ENCODE data around the gene DMD. TPM values are rescaled to one million over a fixed set of nuclear protein-coding genes. Genes with fewer than 3 reads are reported as not detected.
A peak's percentile ranks its signal among the peaks of the same experiment; 100 is the strongest.

DMD gene
- total RNA-seq, 1 donor from 2014 or later: 131 TPM

DNA sequence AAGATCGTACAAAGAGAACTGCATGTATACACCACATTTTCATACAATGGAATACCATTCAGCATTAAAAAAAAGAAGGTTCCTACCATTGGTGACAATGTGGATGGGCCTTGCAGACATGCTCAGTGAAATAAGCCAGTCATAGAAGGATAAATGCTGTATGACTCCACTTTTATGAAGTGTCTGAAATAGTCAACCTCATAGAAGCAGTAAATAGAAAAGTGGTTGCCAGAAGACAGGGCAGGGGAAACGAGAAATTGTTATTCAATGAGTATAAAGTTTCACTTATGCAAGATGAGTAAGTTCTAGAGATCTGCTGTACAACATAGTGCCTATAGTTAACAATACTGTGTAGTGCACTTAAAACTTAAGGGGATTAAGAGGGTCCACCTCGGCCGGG, 1882.1 kb downstream of the DMD start:
- DNase-seq (no peak), ATAC-seq (no peak)
- intact Hi-C loops (cut with micrococcal nuclease): no loop called here

- no peak for ATAC-seq
- intact Hi-C loops (cut with micrococcal nuclease): no loop called here
- no peak for DNase-seq
Measured at GRCh38 chrX:31323658-31324057, 1887.7 kb downstream of the DMD start.

DNA sequence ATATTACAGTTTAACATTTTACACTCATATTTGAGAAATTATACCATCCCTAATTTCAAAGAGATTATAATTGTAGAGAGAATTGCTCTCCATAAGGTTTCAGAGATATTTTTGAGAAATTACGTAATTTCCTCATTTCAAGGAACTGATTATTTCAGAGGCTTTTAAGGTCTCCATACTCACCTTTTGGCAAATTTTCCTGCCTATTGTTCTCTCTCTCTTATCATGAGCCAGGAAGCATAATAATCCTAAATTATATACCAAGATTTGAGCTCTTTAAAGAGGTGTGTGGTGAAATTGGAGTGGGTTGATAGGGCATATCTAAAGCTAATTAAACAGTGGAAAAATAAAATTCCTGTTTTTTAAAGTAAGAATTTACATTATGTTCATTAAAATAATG, 1890.6 kb downstream of the DMD start:
- ATAC-seq (no peak), DNase-seq (no peak)
- intact Hi-C loops (cut with micrococcal nuclease): no loop called here

DNA sequence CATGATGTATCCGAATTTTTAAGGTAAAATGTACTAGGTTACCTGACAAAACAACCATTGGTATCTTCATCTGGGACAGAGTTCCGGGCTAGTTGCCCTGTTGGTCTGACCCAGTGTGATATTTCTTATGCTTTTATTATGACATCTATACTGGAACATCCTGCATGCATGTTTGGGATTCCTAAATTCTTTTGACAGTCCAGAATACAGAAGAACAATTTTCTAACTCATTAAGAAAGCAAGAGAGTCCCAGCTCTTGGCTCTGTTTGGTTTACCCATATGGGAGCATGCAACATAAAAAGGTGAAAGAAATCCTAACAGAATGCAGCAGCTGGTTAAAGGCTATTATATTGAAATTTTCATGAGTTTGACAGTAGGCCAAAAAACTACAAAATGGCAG, 1891.8 kb downstream of the DMD start:
- intact Hi-C loops (cut with micrococcal nuclease): no loop called here

DNA sequence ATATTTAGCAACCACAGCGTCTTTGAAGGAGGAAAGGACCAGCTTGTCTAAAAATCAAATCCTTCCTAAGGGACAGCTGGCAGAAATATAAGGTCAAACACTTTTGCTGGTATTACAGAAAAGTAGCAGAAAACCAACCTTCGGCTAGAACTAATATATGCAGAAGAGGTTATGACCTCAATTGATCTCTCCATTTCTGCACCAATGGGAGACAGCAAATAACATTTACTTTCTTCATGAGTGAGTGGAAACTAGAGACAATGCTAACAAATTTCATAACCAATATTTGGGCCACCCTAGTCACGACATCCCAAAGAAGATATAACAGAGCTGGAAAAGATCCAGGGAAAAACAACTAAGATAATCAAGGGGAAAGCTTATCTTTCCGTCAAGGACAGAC, 1892.5 kb downstream of the DMD start:
- intact Hi-C loops (cut with micrococcal nuclease): no loop called here
- DNase-seq: no peak
- ATAC-seq: no peak

More for the DNA sequence above, 1891.8 kb downstream of the DMD start:
- DNase-seq (no peak), ATAC-seq (no peak)

DNA sequence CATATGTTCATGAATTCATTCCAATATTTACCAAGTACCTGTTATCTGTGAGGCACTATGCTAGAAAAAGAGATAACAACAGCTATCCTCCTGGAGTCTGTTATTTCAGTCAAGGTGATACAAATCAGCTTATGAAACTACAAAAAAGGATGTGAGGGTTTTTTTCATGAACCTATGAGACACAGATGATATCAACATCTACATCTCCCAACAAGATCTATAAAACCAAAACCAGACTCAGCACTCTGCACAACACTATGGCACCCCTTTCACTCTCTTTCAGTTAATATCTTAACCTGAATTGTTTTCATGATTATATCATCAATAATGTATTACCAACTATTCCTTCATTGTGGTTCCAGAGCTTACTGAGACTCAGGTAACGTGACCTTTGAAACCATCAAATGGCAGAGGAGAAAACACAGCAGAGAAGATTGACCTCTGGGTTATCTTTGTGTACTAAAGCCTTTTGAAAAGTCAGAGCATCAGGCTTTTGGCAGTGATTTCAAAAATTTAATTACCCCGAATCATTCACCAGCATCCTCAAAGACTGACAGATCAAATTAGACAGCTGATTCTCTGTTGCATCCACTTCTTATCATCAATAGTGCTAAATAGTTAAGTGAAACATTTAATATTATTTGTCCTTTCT, 1894.9 kb downstream of the DMD start:
- ATAC-seq (no peak), DNase-seq (no peak)
- intact Hi-C loops (cut with micrococcal nuclease): no loop called here

DNA sequence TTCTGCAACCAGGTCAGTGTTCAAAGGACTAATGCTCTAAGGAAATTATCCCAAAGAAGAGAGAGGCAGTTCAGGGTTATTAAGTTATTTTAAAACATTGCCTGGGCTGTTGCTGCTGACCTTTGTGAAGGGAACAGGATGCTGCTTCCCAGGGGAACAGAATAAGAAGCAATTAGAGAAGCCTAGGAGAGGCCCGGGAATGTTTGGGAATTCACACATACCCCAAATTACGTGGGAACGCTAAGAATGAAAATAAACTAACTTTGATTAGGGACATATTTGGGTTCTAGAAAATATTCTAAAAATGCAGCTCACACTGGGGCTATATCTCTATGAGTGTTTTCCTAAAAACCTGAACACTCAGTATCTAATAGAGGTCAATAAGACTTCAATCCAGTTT, 1896.4 kb downstream of the DMD start:
- ATAC-seq: peak; percentile 77
- intact Hi-C loops (cut with micrococcal nuclease): no loop called here
- DNase-seq: no peak

GRCh38 chrX:31307952-31308351, 1903.4 kb downstream of the DMD start:
- intact Hi-C loops (cut with micrococcal nuclease): no loop called here
- ATAC-seq (no peak), DNase-seq (no peak)

DNA sequence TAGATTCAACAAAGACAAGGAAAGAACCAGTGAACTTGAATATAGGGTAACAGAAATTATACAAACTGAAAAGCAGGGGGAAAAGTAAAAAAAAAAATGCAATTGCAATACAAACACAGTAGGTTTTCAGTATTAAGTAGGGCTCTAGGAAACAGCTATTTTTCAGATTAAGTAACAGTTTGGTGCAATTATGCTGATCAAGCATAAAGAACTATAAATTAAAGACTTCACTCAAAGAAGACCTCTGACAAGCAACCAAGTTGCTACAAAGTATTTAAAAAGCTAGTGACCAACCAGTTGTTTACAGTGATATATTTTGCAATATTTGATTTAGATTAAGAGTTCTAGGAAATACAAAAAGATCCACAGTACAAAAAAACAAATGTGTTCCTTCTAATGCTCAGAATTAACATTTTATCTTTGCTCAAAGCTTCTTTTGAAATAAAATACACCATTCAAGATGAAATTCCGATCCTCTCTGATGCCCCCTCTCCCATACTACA, 1908.7 kb downstream of the DMD start:
- ATAC-seq: no peak

GRCh38 chrX:31301941-31302340, 1909.4 kb downstream of the DMD start:
- DNase-seq (no peak), ATAC-seq (no peak)
- intact Hi-C loops (cut with micrococcal nuclease): no loop called here

More for the DNA sequence above, 1908.7 kb downstream of the DMD start:
- intact Hi-C loops (cut with micrococcal nuclease): no loop called here
- DNase-seq: no peak

GRCh38 chrX:31301203-31301602, 1910.1 kb downstream of the DMD start:
- DNase-seq: no peak
- no peak for ATAC-seq
- intact Hi-C loops (cut with micrococcal nuclease): no loop called here

GRCh38 chrX:31298916-31299315, 1912.4 kb downstream of the DMD start:
- DNase-seq: no peak
- intact Hi-C loops (cut with micrococcal nuclease): no loop called here
- ATAC-seq: no peak

GRCh38 chrX:31297881-31298280, 1913.5 kb downstream of the DMD start:
- ATAC-seq (no peak), DNase-seq (no peak)
- intact Hi-C loops (cut with micrococcal nuclease): no loop called here

GRCh38 chrX:31294475-31294874, 1916.9 kb downstream of the DMD start:
- no peak for DNase-seq
- ATAC-seq: no peak
- intact Hi-C loops (cut with micrococcal nuclease): no loop called here

- ATAC-seq (no peak), DNase-seq (no peak)
- intact Hi-C loops (cut with micrococcal nuclease): no loop called here
Measured at GRCh38 chrX:31293409-31293808, 1917.9 kb downstream of the DMD start.

GRCh38 chrX:31291131-31291530, 1920.2 kb downstream of the DMD start:
- intact Hi-C loops (cut with micrococcal nuclease): no loop called here
- DNase-seq (no peak), ATAC-seq (no peak)

DNA sequence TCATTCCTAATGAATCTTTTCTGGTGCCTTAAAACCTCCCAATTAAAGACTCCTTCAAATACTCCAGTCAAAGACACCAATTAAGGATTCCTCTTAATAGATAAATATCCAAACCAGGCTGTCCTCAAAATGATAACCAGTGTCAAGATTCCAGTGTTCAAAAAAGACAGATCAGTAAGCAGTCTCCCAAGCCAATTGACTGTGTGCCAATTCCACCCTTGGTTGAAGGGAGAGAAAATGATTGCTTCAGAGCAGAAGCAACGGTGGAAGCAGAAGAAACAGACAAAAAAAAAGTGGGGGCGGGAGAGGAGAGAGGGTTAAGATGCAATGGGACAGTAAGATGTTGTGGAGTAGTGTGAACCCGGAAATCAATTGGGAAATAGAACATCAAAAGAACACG, 1923.5 kb downstream of the DMD start:
- intact Hi-C loops (cut with micrococcal nuclease): no loop called here
- ATAC-seq: no peak

DNA sequence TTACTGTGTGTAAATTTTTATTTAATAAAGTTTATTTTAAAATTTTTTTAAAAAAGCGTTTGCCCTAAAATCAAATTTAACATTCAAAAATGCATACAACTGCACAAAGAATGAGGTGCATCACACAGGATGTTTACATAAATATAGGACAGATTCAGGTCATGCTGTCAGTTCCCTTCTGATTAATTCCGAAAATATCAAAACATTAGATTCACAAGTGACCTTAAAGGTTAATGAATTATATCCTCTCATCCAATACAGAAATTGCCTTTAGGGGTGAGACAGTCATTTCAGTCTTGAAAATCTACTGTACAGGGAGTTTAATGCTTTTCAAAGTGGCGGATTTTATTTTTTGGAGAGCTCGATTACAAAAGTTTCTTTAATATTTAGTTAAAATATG, 1930.8 kb downstream of the DMD start:
- intact Hi-C loops (cut with micrococcal nuclease): no loop called here
- ATAC-seq: no peak
- DNase-seq: no peak

More for the DNA sequence above, 1923.5 kb downstream of the DMD start:
- DNase-seq: no peak

DNA sequence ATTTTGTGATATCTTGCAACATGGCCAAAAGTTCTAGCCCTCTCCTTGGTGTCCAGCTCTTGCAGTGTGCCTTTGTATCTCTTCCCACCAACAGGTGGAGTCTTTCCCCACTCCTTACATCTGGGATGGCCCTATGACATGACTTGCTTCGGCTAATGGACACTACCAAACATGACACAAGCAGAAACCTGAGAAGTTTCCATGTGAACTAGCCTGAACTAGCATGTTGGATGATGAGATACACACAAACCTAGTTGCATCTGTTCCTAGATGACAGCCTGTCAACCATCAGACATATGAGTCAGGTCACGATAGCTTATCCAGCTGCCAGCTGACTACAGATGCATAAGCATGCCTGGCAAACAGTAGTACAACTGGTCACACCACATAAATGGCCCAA, 1932.0 kb downstream of the DMD start:
- intact Hi-C loops (cut with micrococcal nuclease): no loop called here
- DNase-seq (no peak), ATAC-seq (no peak)

DNA sequence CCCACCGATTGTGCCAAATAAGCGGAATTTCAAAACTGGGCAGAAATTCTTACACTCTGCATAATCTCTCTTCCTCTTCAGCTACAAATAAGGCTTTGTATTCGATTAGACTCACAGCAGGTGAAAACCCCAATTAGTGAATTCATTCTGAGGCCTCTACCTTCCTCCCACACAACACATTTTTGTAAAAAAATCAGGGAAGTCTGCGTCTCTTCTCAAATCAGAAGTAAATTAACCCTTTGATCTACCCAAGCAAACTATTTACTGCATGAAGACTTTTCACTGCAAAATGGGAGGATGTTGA, 1938.9 kb downstream of the DMD start:
- no peak for ATAC-seq
- intact Hi-C loops (cut with micrococcal nuclease): no loop called here
- no peak for DNase-seq

DNA sequence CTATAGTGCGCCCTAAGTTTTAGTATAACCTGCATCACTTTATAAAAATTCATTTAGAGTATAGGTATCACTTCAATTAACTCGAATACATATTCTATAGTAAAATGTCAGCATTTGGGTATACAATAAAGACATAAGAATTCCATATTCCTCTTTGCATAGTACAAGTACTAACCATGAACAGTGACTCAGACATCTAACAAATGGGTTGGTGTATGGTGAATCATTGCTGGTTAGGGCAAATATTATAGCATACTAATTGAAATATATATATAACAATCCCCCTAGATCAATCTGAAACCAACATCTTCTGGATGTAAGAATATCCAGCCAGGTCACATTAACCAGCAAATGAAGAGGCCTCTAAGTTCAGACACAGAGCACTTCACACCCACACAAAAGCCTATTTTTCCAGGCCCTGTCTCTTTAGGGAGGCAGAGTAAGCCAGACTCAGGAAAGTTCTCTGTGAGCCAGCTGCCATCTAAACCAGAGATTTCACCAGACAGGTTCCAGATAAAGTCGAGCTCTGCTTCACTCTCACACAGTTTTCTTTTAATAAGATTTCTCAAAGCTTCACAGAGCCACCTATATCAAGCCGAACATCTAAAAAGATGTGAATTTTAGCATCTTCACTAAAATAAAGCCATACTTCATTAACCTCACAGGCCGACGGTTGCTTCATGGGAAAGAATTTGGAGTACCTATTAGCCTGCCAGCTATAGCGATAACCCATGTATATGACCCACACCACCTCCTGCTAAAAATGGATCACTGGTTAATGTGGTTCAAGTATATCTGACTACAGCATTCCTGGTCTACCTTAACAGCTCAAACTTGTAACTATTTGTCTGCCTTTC, 1939.5 kb downstream of the DMD start:
- ATAC-seq: peak; percentile 83
- intact Hi-C loops (cut with micrococcal nuclease): no loop called here

More for the DNA sequence above, 1939.5 kb downstream of the DMD start:
- DNase-seq: no peak
